HG03196 (cell line): ENCODE data around the gene ATP12A.

ENCODE experiments used
- ATAC-seq: cut with Tn5 transposase; IDR thresholded peaks from one replicate; pipeline ENCODE4 v1.9.1; 2021; ENCODE audit not compliant: unreplicated experiment

The ATP12A gene

DNA sequence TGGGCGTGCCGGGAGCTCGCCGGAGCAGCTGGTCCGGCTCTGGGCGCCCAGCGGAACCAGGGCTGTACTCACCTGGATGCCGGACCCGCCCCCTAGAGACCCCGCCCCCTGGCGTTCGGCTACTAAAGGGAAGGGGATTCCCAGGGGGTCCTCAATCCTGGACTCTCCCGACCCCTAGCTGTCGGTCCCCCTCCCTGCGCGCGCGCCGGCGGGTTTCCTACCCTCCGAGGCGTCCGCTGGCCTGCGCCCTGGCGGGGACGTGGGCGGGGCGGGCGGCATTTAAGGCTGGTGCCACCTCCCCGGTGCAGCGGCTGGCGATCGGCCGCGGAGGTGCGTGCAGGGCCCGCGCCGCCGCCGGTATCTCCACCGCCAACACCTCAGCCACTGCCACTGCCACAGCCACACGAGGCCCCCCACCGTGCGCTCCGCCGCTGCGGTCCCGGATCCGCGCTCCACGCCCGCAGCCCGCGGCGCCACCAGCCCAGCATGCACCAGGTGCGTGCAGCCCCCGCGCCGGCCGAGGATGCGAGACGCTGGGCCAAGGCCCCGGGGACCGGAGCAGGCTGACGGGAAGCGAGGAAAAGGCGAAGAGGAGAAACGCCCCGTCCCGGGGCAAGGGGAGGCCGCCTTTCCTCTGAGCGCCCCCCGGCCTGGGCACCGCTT is at the start of gene ATP12A:
TSS of gene ATP12A (plus strand) at position 151 of the 663 bp plus-strand sequence. CDS start at position 487, 336 bp downstream.
- no peak for ATAC-seq

GRCh38 chr13:24630851-24631620 is 49.2 kb upstream of the ATP12A start:
- no peak for ATAC-seq

- ATAC-seq: no peak
Observed at GRCh38 chr13:24631922-24632321, 48.3 kb upstream of the ATP12A start.

DNA sequence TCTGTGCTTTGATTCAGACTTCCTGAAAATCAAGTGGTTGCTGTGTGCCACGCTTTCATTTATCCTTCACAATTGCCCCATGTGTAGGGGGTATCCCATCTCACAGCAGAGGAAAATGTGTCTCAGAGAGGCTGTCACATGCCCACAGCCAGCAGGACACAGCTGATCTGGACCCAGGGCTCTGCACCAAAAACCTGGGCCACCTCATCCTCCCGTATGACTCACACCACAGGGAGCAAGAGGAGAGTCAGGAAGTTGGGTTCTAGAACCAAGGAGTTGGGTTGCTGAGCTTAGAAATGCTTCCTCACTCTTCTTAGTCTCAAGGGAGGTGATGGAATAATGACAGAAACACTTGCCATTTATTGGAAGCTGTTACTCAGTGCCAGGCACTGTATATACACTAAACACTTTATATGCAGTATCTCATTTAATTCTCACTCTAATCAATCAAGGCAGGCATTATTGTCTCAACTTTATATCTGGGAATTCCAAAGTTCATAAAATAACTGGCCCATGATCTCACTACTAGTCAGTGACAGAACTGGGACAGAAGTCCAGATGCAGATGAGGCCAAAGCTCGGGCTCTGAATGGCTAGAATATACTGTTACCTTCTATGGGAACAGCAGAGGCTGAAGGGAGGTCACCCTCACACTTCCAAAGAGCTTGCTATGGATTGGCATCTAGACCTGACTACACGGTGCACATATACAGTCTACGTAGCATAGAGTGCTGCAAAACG is 47.7 kb upstream of the ATP12A start:
- no peak for ATAC-seq

GRCh38 chr13:24636776-24637175 is 43.4 kb upstream of the ATP12A start:
- ATAC-seq: no peak

GRCh38 chr13:24638096-24638495 is 42.1 kb upstream of the ATP12A start:
- no peak for ATAC-seq

- ATAC-seq: no peak
Observed at GRCh38 chr13:24640752-24641151, 39.5 kb upstream of the ATP12A start.

GRCh38 chr13:24642219-24642618 is 38.0 kb upstream of the ATP12A start:
- ATAC-seq: no peak

GRCh38 chr13:24644036-24644435 is 36.2 kb upstream of the ATP12A start:
- ATAC-seq: no peak

DNA sequence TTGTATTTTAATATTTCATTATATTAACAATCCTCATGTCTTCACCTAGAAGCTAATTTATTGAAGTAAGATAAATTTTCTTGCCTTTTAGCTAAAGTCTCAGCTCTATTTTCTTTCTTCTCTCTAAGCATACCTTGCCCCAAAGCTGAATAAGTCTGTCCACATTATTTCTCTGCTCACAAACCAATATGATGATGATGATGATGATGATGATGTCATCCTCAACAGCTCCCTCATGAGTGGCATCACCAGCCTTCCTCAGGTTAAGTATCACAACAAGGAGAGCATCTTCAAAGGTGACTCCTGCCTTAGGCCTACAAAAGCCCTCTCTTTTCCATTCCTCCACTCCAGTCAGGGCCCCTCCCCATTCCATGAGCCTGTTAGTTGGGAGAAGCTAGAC is 31.9 kb upstream of the ATP12A start:
- ATAC-seq: no peak

- no peak for ATAC-seq
Observed at GRCh38 chr13:24648983-24649687, 31.1 kb upstream of the ATP12A start.

GRCh38 chr13:24649688-24650043 is 30.5 kb upstream of the ATP12A start:
- ATAC-seq: no peak

DNA sequence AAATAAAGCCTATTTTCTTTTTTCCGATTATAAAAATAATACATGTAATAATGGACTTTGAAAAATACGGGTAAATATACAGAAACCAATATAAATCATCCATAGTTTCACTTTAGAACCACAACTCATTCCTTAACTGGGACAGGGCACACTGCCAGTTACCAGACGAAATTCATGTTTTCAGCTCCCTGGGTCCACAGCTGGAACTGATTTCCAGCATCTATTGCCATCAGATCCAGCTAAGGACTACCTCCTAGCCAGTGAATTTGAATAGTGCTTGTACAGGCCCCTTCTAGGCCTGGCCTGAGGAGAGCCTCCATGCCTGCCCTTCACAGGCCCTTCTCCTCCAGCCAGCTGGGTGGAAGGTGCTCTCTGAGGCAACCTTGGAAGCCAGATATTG is 30.0 kb upstream of the ATP12A start:
- no peak for ATAC-seq

GRCh38 chr13:24651718-24652345 is 28.4 kb upstream of the ATP12A start:
- no peak for ATAC-seq

- no peak for ATAC-seq
Observed at GRCh38 chr13:24652359-24652758, 27.8 kb upstream of the ATP12A start.

- ATAC-seq: no peak
Observed at GRCh38 chr13:24654741-24655140, 25.5 kb upstream of the ATP12A start.

DNA sequence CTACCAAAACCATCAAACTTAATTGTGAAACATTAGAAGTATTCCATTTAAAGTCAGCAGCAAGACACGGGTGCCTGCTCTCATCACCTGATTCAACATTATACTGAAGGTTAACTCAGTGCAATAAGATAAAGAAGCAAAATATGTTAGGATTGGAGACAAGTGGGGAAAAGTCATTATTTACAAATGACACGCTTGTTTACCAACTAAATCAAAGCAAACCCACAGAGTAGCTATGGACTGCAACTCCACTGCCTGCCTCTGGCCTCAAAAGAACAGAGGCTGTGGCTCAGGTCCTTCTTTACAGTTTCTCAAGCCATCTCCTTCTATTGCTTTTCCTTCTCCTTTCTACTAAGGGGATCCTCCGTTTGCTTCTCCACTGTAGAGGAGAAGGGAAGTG is 21.0 kb upstream of the ATP12A start:
- no peak for ATAC-seq

GRCh38 chr13:24660023-24660741 is 20.0 kb upstream of the ATP12A start:
- no peak for ATAC-seq

- ATAC-seq: no peak
Observed at GRCh38 chr13:24661713-24662112, 18.5 kb upstream of the ATP12A start.
